ENCODE results near the gene ICA1. TPM values are rescaled to one million over a fixed set of nuclear protein-coding genes. Genes with fewer than 3 reads are reported as not detected.

ICA1 gene
- polyA plus RNA-seq, 1 donor (not counting 4 experiments of a cell fraction or from before 2014, with no cell fraction given): 1.9 TPM

- dilution Hi-C loops (cut with MboI; ENCODE audit: extremely low pct_ligation_motif_present, low sequenced_read_pairs): no loop called here
- DNase-seq (ENCODE audit: low read depth, low spot score) (no peak), FAIRE-seq (no peak)
- Histone ChIP-seq H3K9me3 (ENCODE audit: control insufficient read depth, low read depth, low read length) (no peaks in the 10 kb centered on the region), H3K9ac (ENCODE audit: control insufficient read depth, extremely low read depth, insufficient read depth, low read length) (no peak overlapping the region), H3K4me3 (ENCODE audit: control insufficient read depth in 2 of 3, extremely low read depth in 1 of 3, insufficient read depth in 2 of 3, low read depth in 1 of 3, low read length in 3 of 3) (no peak overlapping the region), H2AFZ (ENCODE audit: control insufficient read depth, low read length) (no peak overlapping the region), H3K4me2 (ENCODE audit: control insufficient read depth, extremely low read depth, insufficient read depth, low read depth, low read length) (no peak overlapping the region), H3K79me2 (ENCODE audit: control insufficient read depth, insufficient read depth, low read length) (no peaks in the 10 kb centered on the region), H3K27me3 (ENCODE audit: control insufficient read depth, extremely low read depth, insufficient read depth, low read length) (no peaks in the 10 kb centered on the region), H4K20me1 (ENCODE audit: control insufficient read depth, extremely low read depth, insufficient read depth, low read length) (no peaks in the 10 kb centered on the region), H3K36me3 (ENCODE audit: control insufficient read depth in 2 of 2, extremely low read depth in 1 of 2, insufficient read depth in 2 of 2, low read length in 2 of 2) (no peaks in the 10 kb centered on the region), H3K4me1 (ENCODE audit: control insufficient read depth, extremely low read depth, insufficient read depth, low read length) (peaks cover 9% of the 10 kb centered on the region), H3K27ac (ENCODE audit: control insufficient read depth, insufficient read depth, low read length) (no peak overlapping the region), H3K9me1 (ENCODE audit: control insufficient read depth, extremely low read depth, insufficient read depth, low read length) (no peaks in the 10 kb centered on the region)
- no peak for TF ChIP-seq EZH2 (IDR thresholded peaks at IDR 0.05; ENCODE audit: low read length)
- TF ChIP-seq, protein P1, sequence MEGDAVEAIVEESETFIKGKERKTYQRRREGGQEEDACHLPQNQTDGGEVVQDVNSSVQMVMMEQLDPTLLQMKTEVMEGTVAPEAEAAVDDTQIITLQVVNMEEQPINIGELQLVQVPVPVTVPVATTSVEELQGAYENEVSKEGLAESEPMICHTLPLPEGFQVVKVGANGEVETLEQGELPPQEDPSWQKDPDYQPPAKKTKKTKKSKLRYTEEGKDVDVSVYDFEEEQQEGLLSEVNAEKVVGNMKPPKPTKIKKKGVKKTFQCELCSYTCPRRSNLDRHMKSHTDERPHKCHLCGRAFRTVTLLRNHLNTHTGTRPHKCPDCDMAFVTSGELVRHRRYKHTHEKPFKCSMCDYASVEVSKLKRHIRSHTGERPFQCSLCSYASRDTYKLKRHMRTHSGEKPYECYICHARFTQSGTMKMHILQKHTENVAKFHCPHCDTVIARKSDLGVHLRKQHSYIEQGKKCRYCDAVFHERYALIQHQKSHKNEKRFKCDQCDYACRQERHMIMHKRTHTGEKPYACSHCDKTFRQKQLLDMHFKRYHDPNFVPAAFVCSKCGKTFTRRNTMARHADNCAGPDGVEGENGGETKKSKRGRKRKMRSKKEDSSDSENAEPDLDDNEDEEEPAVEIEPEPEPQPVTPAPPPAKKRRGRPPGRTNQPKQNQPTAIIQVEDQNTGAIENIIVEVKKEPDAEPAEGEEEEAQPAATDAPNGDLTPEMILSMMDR (optimal IDR thresholded peaks at IDR 0.05 in 1 of 3, IDR thresholded peaks at IDR 0.05 in 1 of 3, conservative IDR thresholded peaks at IDR 0.05 in 1 of 3; ENCODE audit: extremely low read depth in 1 of 3, insufficient read depth in 2 of 3, low read length in 3 of 3): no peak
Measured at GRCh38 chr7:8205537-8205936, 56.4 kb downstream of the ICA1 start.

- Histone ChIP-seq H3K9me1 (ENCODE audit: control insufficient read depth, extremely low read depth, insufficient read depth, low read length) (no peaks in the 10 kb centered on the region), H3K79me2 (ENCODE audit: control insufficient read depth, insufficient read depth, low read length) (no peaks in the 10 kb centered on the region), H3K27me3 (ENCODE audit: control insufficient read depth, extremely low read depth, insufficient read depth, low read length) (no peaks in the 10 kb centered on the region), H2AFZ (ENCODE audit: control insufficient read depth, low read length) (no peak overlapping the region), H3K9me3 (ENCODE audit: control insufficient read depth, low read depth, low read length) (no peaks in the 10 kb centered on the region), H3K9ac (ENCODE audit: control insufficient read depth, extremely low read depth, insufficient read depth, low read length) (no peak overlapping the region), H3K36me3 (ENCODE audit: control insufficient read depth in 2 of 2, extremely low read depth in 1 of 2, insufficient read depth in 2 of 2, low read length in 2 of 2) (no peaks in the 10 kb centered on the region), H3K4me2 (ENCODE audit: control insufficient read depth, extremely low read depth, insufficient read depth, low read depth, low read length) (no peak overlapping the region), H3K27ac (ENCODE audit: control insufficient read depth, insufficient read depth, low read length) (no peak overlapping the region), H3K4me1 (ENCODE audit: control insufficient read depth, extremely low read depth, insufficient read depth, low read length) (peaks cover 9% of the 10 kb centered on the region), H4K20me1 (ENCODE audit: control insufficient read depth, extremely low read depth, insufficient read depth, low read length) (no peaks in the 10 kb centered on the region), H3K4me3 (ENCODE audit: control insufficient read depth in 2 of 3, extremely low read depth in 1 of 3, insufficient read depth in 2 of 3, low read depth in 1 of 3, low read length in 3 of 3) (no peak overlapping the region)
- DNase-seq (ENCODE audit: low read depth, low spot score) (no peak), FAIRE-seq (no peak)
- no peak for TF ChIP-seq EZH2 (IDR thresholded peaks at IDR 0.05; ENCODE audit: low read length)
- TF ChIP-seq, protein P1 (optimal IDR thresholded peaks at IDR 0.05 in 1 of 3, IDR thresholded peaks at IDR 0.05 in 1 of 3, conservative IDR thresholded peaks at IDR 0.05 in 1 of 3; ENCODE audit: extremely low read depth in 1 of 3, insufficient read depth in 2 of 3, low read length in 3 of 3): no peak
- dilution Hi-C loops (cut with MboI; ENCODE audit: extremely low pct_ligation_motif_present, low sequenced_read_pairs): no loop called here
Measured at GRCh38 chr7:8205031-8205387, 57.0 kb downstream of the ICA1 start.

Data from keratinocyte (primary cell).